Activated T-cell treated with anti-CD3 and anti-CD28 coated beads, Interleukin-2, amount 50 U/mL, for 24 hours (primary cell): Measurements from ENCODE around the gene GAB1.

Experiments
- DNase-seq: peaks from one replicate; pipeline ENCODE4 v3.0.0-alpha.2; 2020
- H3K27ac Mint-ChIP-seq: 2 replicates; pipeline ENCODE4 v1.8.0; 2020; ENCODE audit warnings: mild to moderate bottlenecking, mixed read lengths
- H3K27me3 Mint-ChIP-seq: 2 replicates; pipeline ENCODE4 v1.8.0; 2020; ENCODE audit warnings: mixed read lengths
- H3K36me3 Mint-ChIP-seq: 2 replicates; pipeline ENCODE4 v1.8.0; 2020; ENCODE audit warnings: low read depth, mixed read lengths
- H3K4me1 Mint-ChIP-seq: 2 replicates; pipeline ENCODE4 v1.8.0; 2020; ENCODE audit warnings: low read depth, mixed read lengths
- H3K4me3 Mint-ChIP-seq: 2 replicates; pipeline ENCODE4 v1.8.0; 2020; ENCODE audit warnings: mild to moderate bottlenecking, moderate library complexity, mixed read lengths
- H3K9me3 Mint-ChIP-seq: 2 replicates; pipeline ENCODE4 v1.8.0; 2020; ENCODE audit warnings: mixed read lengths

GAB1 gene

GRCh38 chr4:143473334-143474126, 136.9 kb downstream of the GAB1 start:
- Mint-ChIP-seq H3K9me3 (no peaks in the 10 kb centered on the region), H3K4me1 (no peaks in the 10 kb centered on the region), H3K36me3 (no peaks in the 10 kb centered on the region), H3K27me3 (peaks cover 19% of the 10 kb centered on the region), H3K4me3 (no peak overlapping the region), H3K27ac (no peak overlapping the region)
- no peak for DNase-seq

DNA sequence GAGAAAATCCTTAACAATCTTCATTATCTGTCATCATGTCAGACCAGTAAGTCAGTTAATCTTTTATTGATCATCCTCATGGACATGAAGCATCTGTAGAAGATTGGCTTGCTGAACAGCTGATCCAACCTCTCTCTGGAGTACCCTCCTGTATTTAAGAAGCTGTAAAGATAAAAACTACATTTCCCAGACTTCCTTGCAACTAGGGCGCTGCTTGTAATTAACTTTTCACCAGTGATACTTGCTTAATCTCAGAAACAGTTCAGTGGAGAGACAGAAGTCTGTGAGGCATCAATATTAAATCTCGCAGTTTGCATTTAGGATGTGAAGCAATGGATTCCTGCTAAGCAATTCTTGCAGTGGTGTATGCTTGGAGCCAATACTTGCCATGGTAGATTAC, 140.8 kb downstream of the GAB1 start:
- no peak overlapping the region for H3K4me3 Mint-ChIP-seq

GRCh38 chr4:143481361-143481760, 144.7 kb downstream of the GAB1 start:
- Mint-ChIP-seq H3K27me3 (peaks cover 6% of the 10 kb centered on the region), H3K27ac (no peak overlapping the region), H3K9me3 (no peaks in the 10 kb centered on the region), H3K4me1 (no peaks in the 10 kb centered on the region), H3K4me3 (no peak overlapping the region), H3K36me3 (no peaks in the 10 kb centered on the region)
- DNase-seq: no peak

More for the DNA sequence above, 140.8 kb downstream of the GAB1 start:
- Mint-ChIP-seq H3K27me3 (peaks cover 4% of the 10 kb centered on the region), H3K4me1 (no peaks in the 10 kb centered on the region), H3K9me3 (no peaks in the 10 kb centered on the region), H3K27ac (no peak overlapping the region), H3K36me3 (no peaks in the 10 kb centered on the region)
- DNase-seq: no peak

- no peaks in the 10 kb centered on the region for H3K36me3 Mint-ChIP-seq
- H3K27ac Mint-ChIP-seq: no peak overlapping the region
- H3K9me3 Mint-ChIP-seq: no peaks in the 10 kb centered on the region
- H3K4me3 Mint-ChIP-seq: no peak overlapping the region
- no peaks in the 10 kb centered on the region for H3K4me1 Mint-ChIP-seq
- H3K27me3 Mint-ChIP-seq: peaks cover 6% of the 10 kb centered on the region
- DNase-seq: no peak
Measured at GRCh38 chr4:143482840-143483239, 146.2 kb downstream of the GAB1 start.

DNA sequence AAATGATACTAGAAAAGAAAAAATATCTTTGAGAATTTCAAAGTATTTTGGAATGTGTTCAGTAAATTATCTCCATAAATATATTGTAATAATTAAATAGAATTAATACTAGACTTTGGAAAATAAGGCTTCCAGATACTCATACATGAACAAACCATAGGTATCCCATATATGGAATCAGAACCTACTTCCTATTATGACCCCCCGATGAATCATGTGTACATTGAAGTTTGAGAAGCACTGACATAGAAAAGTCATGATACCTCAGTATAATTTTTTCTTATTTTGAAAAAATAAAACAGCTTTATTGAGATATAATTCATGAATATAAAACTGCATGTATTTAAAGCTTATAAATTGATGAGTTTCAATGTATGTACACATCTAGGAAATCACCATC, 149.6 kb downstream of the GAB1 start:
- no peaks in the 10 kb centered on the region for H3K4me1 Mint-ChIP-seq
- H3K4me3 Mint-ChIP-seq: no peak overlapping the region
- H3K36me3 Mint-ChIP-seq: no peaks in the 10 kb centered on the region
- no peak overlapping the region for H3K27ac Mint-ChIP-seq
- H3K9me3 Mint-ChIP-seq: no peaks in the 10 kb centered on the region
- no peak for DNase-seq
- peaks cover 6% of the 10 kb centered on the region for H3K27me3 Mint-ChIP-seq

DNA sequence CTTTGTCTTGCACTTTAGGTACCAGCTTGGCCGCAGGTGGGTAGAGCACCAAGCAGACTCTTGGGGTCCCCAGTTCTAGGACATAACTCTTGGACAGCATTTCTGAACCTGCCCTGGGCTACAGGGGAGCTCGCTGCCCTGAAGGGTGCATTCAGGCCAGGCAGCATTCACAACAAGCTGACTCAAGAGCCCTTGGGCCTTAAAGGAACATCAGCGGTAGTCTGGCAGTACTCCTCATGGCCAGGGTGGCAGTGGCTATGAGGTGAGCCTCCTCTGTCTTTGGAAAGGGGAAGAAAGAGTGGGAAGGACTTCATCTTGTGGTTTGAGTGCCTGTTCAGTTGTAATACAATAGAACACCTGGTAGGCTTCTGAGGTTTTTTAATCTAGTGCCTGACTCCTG, 152.0 kb downstream of the GAB1 start:
- DNase-seq: no peak
- Mint-ChIP-seq H3K4me3 (no peak overlapping the region), H3K36me3 (no peaks in the 10 kb centered on the region), H3K27ac (no peak overlapping the region), H3K9me3 (no peaks in the 10 kb centered on the region), H3K4me1 (no peaks in the 10 kb centered on the region), H3K27me3 (peaks cover 6% of the 10 kb centered on the region)

DNA sequence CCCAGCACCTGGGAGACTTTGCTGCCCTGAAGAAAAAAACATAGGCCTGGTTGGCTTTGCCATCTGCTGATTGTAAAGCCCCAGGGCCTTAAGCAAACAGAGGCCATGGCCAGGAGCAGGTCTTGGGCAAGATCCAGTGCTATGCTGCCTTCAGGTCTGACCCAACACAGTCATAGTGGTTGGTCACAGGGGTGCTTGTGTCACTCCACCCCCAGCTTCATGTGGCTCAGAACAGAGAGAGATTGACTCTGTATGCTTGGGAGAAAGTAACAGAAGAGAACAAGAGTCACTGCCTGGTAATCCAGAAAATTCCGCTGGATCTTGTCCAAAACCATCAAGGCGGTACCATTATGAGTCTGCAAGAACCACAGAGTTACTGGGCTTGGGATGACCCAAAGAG, 152.4 kb downstream of the GAB1 start:
- H3K9me3 Mint-ChIP-seq: no peaks in the 10 kb centered on the region
- no peaks in the 10 kb centered on the region for H3K4me1 Mint-ChIP-seq
- H3K4me3 Mint-ChIP-seq: no peak overlapping the region
- H3K27ac Mint-ChIP-seq: no peak overlapping the region
- H3K27me3 Mint-ChIP-seq: peaks cover 6% of the 10 kb centered on the region
- H3K36me3 Mint-ChIP-seq: no peaks in the 10 kb centered on the region
- no peak for DNase-seq

GRCh38 chr4:143498021-143498420, 161.3 kb downstream of the GAB1 start:
- H3K36me3 Mint-ChIP-seq: no peaks in the 10 kb centered on the region
- H3K4me1 Mint-ChIP-seq: no peaks in the 10 kb centered on the region
- H3K4me3 Mint-ChIP-seq: no peak overlapping the region
- no peaks in the 10 kb centered on the region for H3K9me3 Mint-ChIP-seq
- no peak overlapping the region for H3K27ac Mint-ChIP-seq
- no peak for DNase-seq
- H3K27me3 Mint-ChIP-seq: no peaks in the 10 kb centered on the region

- Mint-ChIP-seq H3K27me3 (no peaks in the 10 kb centered on the region), H3K9me3 (no peaks in the 10 kb centered on the region), H3K36me3 (no peaks in the 10 kb centered on the region), H3K27ac (no peak overlapping the region), H3K4me1 (no peaks in the 10 kb centered on the region), H3K4me3 (no peak overlapping the region)
- DNase-seq: no peak
Measured at GRCh38 chr4:143502231-143502630, 165.6 kb downstream of the GAB1 start.

DNA sequence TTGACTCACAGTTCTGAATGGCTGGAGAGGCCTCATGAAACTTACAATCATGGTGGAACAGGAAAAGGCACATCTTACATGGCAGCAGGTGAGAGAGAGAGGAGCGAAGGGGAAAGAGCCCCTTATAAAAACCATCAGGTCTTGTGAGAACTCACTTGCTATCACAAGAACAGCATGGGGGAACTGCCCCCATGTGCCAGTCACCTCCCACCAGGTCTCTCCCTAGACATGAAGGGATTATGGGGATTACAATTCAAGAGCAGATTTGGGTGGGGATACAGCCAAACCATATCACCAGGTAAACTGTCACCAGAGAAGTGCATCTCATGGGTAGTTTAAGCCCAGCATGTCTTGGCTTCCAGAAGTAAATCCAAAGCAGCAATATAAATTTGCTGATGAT, 169.4 kb downstream of the GAB1 start:
- no peaks in the 10 kb centered on the region for H3K27me3 Mint-ChIP-seq
- no peak overlapping the region for H3K27ac Mint-ChIP-seq
- H3K36me3 Mint-ChIP-seq: no peaks in the 10 kb centered on the region
- no peaks in the 10 kb centered on the region for H3K4me1 Mint-ChIP-seq
- H3K4me3 Mint-ChIP-seq: no peak overlapping the region
- no peaks in the 10 kb centered on the region for H3K9me3 Mint-ChIP-seq
- DNase-seq: no peak

- peaks cover 16% of the 10 kb centered on the region for H3K4me1 Mint-ChIP-seq
- H3K36me3 Mint-ChIP-seq: peaks cover 33% of the 10 kb centered on the region
- no peaks in the 10 kb centered on the region for H3K9me3 Mint-ChIP-seq
- DNase-seq: no peak
- no peaks in the 10 kb centered on the region for H3K27me3 Mint-ChIP-seq
- H3K27ac Mint-ChIP-seq: no peak overlapping the region
- no peak overlapping the region for H3K4me3 Mint-ChIP-seq
Measured at GRCh38 chr4:143511906-143512305, 175.2 kb downstream of the GAB1 start.

DNA sequence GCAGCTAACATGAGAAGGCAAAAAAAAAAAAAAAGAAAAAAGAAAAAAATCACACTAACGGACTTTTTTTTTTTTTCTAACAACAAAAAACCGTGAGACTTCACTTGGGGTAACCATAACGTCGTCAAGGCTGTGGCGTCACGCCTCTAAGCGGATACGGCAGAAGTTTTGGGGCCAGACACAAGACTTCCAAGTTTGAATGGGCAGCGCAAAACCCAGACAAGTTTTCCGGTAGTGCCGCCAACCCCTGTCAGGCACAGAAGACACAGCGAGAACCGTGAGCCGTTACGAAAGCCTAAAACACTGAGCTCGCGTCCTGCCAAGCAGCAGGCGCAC, 176.3 kb downstream of the GAB1 start:
- H3K4me1 Mint-ChIP-seq: peaks cover 27% of the 10 kb centered on the region
- no peak for DNase-seq
- no peaks in the 10 kb centered on the region for H3K9me3 Mint-ChIP-seq
- H3K4me3 Mint-ChIP-seq: peak overlapping the region; percentile 95
- peak overlapping the region; percentile 98 for H3K27ac Mint-ChIP-seq
- H3K36me3 Mint-ChIP-seq: peaks cover 43% of the 10 kb centered on the region
- H3K27me3 Mint-ChIP-seq: no peaks in the 10 kb centered on the region

- peak within 1 kb of the TSS; percentile 98 for H3K27ac Mint-ChIP-seq
Measured at GRCh38 chr4:143513314-143514168, 176.9 kb downstream of the GAB1 start, which contains the start of gene SMARCA5. Gene SMARCA5, plus strand, starts transcription at chr4:143513702. Its CDS starts 223 bp downstream, at chr4:143513925.

DNA sequence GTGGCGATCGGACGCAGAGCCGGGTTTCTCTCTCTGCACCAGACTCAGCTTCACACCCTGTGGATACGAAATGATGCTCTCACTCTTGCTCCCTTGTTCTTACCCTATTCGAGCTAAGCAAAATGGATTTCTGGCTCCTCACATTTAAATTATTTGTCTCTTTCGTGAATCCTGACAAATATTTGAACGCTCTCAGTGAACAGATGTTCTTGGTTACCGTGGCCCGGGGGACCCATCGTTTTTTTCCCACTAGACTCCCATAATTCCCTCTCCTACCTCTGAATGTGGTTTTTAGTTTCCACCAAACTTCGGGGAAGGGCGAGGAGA, 177.5 kb downstream of the GAB1 start:
- no peaks in the 10 kb centered on the region for H3K27me3 Mint-ChIP-seq
- H3K4me1 Mint-ChIP-seq: peaks cover 37% of the 10 kb centered on the region
- no peak for DNase-seq
- H3K9me3 Mint-ChIP-seq: no peaks in the 10 kb centered on the region
- peak overlapping the region; percentile 98 for H3K27ac Mint-ChIP-seq
- H3K4me3 Mint-ChIP-seq: peak overlapping the region; percentile 95
- peaks cover 53% of the 10 kb centered on the region for H3K36me3 Mint-ChIP-seq

More at GRCh38 chr4:143513314-143514168, 176.9 kb downstream of the GAB1 start, which contains the start of gene SMARCA5:
- Mint-ChIP-seq H3K27me3 (no peaks in the 10 kb centered on the region), H3K4me1 (peaks cover 31% of the 10 kb centered on the region), H3K36me3 (peaks cover 48% of the 10 kb centered on the region), H3K9me3 (no peaks in the 10 kb centered on the region), H3K4me3 (peak within 1 kb of the TSS; percentile 95)
- peak; percentile 97 for DNase-seq

DNA sequence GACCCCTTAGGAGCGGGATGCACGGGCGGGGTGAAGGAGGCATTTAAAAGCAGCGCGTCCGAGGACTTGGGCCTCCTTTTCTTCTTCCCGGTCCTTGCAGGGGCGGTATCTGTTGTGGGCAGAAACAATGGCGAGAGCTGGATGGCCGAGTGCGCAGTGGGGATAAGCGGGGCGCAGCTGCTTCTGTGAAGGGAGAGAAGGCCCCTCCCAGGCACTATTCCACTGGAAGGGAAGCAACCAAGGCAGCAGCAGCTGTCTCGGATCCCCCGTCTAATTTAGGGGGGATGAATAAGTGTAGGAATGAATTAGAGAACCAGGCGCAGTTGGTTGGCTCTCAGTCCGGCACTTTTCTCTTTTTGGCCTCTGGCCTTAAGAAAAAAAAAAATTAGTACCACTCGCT, 177.8 kb downstream of the GAB1 start:
- Mint-ChIP-seq H3K27ac (peak overlapping the region; percentile 98), H3K27me3 (no peaks in the 10 kb centered on the region), H3K36me3 (peaks cover 57% of the 10 kb centered on the region), H3K4me3 (peak overlapping the region; percentile 95), H3K4me1 (peaks cover 40% of the 10 kb centered on the region), H3K9me3 (no peaks in the 10 kb centered on the region)
- peak; percentile 47 for DNase-seq
